H1 (cell line): ENCODE results near the gene ADPRHL1.

Experiments
- CEBPB ChIP-seq: IDR thresholded peaks from 2 replicates; pipeline ENCODE4 v1.6.1; 2012; ENCODE audit warnings: low read depth, low read length
- CTCF ChIP-seq, 3 experiments: IDR thresholded peaks; 1 replicate in 2 of 3; 2 replicates in 1 of 3; pipeline versions ENCODE4 v1.5.1 to v1.6.1; 2011; ENCODE audit warnings: low read length in 3 of 3, mild to moderate bottlenecking in 3 of 3, inconsistent platforms in 2 of 3, low read depth in 1 of 3, moderate library complexity in 1 of 3; ENCODE audit not compliant: insufficient read depth in 1 of 3; ENCODE audit errors: control extremely low read depth in 1 of 3
- EP300 ChIP-seq, 2 experiments: IDR thresholded peaks; 1 replicate in 1 of 2; 2 replicates in 1 of 2; pipeline ENCODE4 v1.6.1; 2011 to 2012; ENCODE audit warnings: low read depth in 2 of 2, low read length in 2 of 2, mild to moderate bottlenecking in 2 of 2, borderline replicate concordance in 1 of 2, inconsistent platforms in 1 of 2, moderate library complexity in 1 of 2
- HDAC2 ChIP-seq, 2 experiments: fragments of 300-600 bp in 1 of 2; sonication (generic) in 1 of 2; IDR thresholded peaks; 2 replicates each; pipeline ENCODE4 v1.6.1; 2011 to 2012; ENCODE audit warnings: low read depth in 2 of 2, low read length in 2 of 2, mild to moderate bottlenecking in 2 of 2, moderate library complexity in 2 of 2, borderline replicate concordance in 1 of 2, inconsistent platforms in 1 of 2
- POLR2A ChIP-seq, 2 experiments: IDR thresholded peaks; 1 replicate in 1 of 2; 2 replicates in 1 of 2; pipeline ENCODE4 v1.6.1; 2011; ENCODE audit warnings: low read depth in 2 of 2, low read length in 2 of 2, mild to moderate bottlenecking in 2 of 2; ENCODE audit errors: control extremely low read depth in 1 of 2
- RFX5 ChIP-seq: IDR thresholded peaks from 2 replicates; pipeline ENCODE4 v1.6.1; 2011; ENCODE audit warnings: low read depth, low read length, improper control_type of control experiment, borderline replicate concordance
- SIRT6 ChIP-seq: IDR thresholded peaks from one replicate; pipeline ENCODE4 v1.7.1; 2012; ENCODE audit warnings: low read length, inconsistent platforms
- SP2 ChIP-seq: IDR thresholded peaks from 2 replicates; pipeline ENCODE4 v1.6.1; 2012; ENCODE audit warnings: mild to moderate bottlenecking, low read length, inconsistent platforms
- TAF1 ChIP-seq: IDR thresholded peaks from 2 replicates; pipeline ENCODE4 v1.6.1; 2011; ENCODE audit warnings: mild to moderate bottlenecking, low read depth, low read length
- YY1 ChIP-seq: IDR thresholded peaks from 2 replicates; pipeline ENCODE4 v1.6.1; 2011; ENCODE audit warnings: low read depth, mild to moderate bottlenecking, low read length
- ZNF274 ChIP-seq: IDR thresholded peaks from 2 replicates; pipeline ENCODE4 v1.7.0; 2012; ENCODE audit warnings: low read length, borderline replicate concordance; ENCODE audit errors: extremely low read depth

- TF ChIP-seq YY1 (no peak), CTCF (IDR thresholded peaks at IDR 0.05; ENCODE audit: control extremely low read depth in 1 of 3, insufficient read depth in 1 of 3, low read depth in 1 of 3, low read length in 3 of 3) (no peak), SIRT6 (no peak), POLR2A (IDR thresholded peaks at IDR 0.05; ENCODE audit: control extremely low read depth in 1 of 2, low read depth in 2 of 2, low read length in 2 of 2) (no peak), SP2 (no peak), HDAC2 (IDR thresholded peaks at IDR 0.05; ENCODE audit: borderline replicate concordance in 1 of 2, low read depth in 2 of 2, low read length in 2 of 2) (no peak), ZNF274 (no peak), CEBPB (no peak), EP300 (IDR thresholded peaks at IDR 0.05; ENCODE audit: borderline replicate concordance in 1 of 2, low read depth in 2 of 2, low read length in 2 of 2) (no peak), TAF1 (no peak), RFX5 (no peak)
Observed at GRCh38 chr13:113406321-113407102, 46.8 kb downstream of the ADPRHL1 start.
